Activated CD4-positive, CD25-positive, alpha-beta regulatory T cell treated with anti-CD3 and anti-CD28 coated beads, Interleukin-2, amount 50 U/mL, for 16 hours (primary cell): ENCODE results near the gene DRC1.

Source experiments
- DNase-seq: peaks from one replicate; pipeline ENCODE4 v3.0.0-alpha.2; 2020; ENCODE audit warnings: low read depth, low spot score

DRC1 gene

DNA sequence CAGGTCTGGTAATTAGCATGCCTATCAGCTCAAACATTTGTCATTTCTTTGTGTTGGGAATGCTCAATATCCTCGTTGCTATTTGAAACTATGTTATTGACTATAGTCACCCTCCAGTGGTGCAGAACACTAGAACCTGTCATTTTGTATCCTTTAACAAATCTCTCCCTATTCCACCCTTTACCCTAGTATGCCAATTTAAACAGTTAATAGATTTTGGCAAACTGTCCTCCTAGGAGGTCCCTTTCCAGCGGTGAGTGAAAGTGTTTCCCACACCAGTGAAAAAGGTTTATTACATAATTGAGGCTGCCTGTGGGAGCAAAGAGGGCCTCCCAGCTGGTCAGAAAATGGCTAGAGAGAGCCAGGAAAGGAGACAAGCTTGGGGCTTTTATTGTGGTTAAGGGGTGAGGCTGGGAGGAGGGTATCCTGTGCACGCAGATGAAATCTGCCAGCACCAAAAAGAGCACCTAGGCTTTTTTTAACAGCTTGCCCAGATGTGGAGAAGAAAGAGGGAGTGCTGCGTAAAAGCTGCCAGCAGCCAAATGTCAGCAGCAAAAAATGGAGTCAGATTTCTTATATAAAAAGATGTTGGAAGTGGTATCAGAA is 1.8 kb upstream of the DRC1 start:
- no peak for DNase-seq

DNA sequence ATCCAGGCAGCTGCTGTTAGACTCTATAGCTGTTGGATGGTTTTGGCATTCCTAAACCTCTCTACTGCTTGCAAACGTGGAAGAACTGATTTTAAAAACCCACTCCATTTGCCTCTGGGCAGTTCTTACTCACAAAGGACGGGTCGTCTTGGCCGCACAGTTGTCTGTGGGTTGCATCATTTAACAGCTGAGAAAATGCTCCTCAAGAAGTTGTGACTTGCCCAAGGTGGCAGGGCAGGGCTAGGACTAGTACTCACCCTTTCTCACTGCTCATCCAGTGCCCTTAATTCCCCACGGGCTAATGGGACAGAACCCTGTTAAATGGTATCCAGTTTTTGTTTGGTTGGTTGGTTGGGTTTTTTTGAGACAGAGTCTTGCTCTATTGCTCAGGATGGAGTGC is 997 bp upstream of the DRC1 start:
- no peak for DNase-seq

- DNase-seq, result no peak
Observed at GRCh38 chr2:26407526-26407925, 5.8 kb downstream of the DRC1 start.

DNA sequence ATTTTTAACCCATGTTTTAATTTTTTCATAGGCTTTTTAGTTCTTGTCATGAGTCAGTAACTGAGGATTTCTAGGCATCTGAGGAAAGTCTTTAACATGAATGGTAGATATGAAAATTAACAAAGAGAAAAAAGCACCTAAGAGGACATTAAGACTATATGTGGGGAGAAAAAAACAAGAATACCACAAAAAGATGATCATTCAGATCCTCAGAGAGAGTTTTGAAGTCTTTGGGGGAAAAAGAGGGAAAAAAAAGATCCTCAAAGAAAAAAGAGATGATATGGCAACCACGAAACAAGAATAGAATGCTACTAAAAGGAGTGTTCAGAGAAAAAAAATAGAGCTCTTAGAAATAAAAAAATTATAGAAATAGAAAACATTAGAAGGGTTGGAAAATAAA is 8.1 kb downstream of the DRC1 start:
- DNase-seq, result no peak

DNA sequence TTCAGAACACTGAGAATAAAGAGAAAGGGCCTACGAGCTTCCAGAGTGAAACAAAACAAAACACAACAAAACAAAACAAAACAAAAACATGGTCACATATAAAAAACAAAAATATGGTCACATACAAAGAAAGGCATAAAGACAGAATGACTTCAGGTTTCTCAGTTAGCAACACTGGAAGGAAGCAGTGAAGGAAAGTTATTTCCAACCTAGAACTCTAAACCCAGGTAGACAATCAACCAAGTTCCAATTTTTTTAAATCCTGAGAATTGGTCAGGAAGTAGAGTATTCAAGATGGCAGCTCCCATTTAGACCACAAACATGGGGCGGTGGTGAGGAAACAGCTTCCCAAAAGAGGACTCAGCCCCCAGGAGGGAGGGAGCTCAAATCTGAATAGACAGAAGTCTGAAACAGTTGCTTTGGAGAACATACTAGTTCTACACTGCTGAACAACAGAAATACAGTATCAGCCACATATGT is 9.1 kb downstream of the DRC1 start:
- DNase-seq, result no peak

DNA sequence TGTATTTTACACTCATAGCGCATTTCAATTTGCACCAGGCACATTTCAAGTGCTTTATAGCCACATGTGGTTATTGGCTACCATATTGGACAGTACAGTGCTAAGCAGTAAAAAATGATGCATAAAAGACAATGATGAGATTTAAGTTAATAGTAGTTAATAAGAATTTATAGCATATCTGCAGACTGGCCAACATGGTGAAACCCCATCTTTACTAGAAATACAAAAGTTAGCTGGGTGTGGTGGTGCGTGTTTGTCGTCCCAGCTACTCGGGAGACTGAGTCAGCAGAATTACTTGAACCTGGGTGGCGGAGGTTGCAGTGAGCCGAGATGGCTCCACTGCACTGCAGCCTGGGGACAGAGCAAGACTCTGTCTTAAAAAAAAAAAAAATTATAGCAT is 9.7 kb downstream of the DRC1 start:
- no peak for DNase-seq

DNA sequence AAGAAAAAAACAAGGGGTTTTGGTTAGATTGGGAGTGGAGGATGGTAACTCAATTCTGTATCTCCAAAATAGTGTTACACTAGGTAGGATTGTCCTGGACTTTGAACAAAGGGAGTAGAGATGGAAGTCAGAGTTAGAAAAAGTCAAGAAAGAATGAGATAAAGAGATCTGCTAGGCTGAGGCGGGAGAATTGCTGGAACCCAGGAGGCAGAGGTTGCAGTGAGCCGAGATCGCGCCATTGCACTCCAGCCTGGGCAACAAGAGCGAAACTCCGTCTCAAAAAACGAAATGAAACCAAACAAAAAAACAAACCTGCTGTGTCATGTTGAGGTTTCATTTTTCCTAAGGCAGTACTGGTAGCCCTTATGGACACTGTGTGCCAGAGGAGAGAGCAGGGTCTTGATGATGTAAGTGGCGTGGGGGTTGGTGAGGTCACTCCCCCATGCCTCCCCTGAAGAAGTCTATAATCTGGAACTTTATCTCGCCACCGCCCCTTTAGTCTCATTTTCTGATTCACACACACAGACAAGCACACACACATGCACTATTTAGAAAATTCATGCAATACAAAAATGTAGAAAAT is 10.5 kb downstream of the DRC1 start:
- DNase-seq, result no peak

DNA sequence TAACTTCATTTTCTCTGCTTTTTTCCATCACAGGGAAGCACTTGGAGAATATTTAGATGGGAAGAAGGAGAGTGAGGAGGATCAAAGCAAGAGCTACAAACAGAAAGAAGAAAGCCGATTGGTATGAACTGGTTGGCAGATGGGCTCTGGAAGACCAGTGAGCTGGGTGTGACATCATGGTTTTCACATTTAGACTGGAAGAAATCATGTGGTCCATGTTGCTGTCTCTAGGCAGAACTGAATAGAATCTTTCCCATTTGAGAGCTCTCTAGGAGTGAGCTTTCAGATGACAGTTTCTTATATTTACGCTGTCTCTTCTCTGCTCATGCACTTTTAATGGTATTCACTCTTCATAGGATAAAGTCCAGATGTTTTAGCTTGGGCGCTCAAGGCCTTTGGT is 12.6 kb downstream of the DRC1 start:
- no peak for DNase-seq

GRCh38 chr2:26421961-26422360 is 20.2 kb downstream of the DRC1 start:
- DNase-seq, result no peak

- DNase-seq, result no peak
Observed at GRCh38 chr2:26422947-26423629, 21.4 kb downstream of the DRC1 start.

DNA sequence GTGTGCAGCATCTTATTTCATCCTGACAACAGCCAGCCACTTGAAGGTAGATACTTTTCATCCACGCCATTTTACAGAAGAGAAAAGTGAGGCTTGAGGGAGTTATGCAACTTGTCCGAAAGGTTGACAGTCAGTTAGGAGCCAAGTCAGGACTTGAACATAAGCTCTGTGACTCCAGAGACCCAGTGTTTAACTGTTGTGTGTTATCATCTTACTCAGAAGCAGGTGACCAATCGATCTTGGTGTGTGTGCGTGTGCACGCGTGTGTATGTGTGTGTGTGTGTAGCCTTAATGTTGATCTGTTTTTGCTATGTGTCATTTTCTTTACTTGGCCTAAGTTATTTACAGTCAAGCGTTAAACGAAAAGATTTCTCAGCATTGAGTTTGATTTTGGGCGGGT is 22.0 kb downstream of the DRC1 start:
- DNase-seq, result no peak

DNA sequence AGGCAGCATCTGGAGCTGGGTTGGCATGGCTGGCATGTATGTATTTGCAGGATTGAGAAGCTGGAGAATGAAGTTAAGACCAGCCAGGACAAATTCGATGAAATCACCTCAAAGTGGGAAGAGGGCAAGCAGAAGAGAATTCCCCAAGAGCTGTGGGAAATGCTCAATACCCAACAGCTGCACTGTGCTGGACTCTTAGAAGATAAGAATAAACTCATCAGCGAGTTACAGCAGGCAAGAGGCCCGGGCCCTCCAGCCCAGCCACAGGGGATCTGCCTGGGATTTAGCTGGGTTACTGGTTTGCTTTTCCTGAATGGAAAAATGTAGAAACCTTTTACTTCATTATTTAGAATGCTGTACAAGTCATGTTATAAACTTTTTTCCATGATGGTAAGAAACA is 22.5 kb downstream of the DRC1 start:
- DNase-seq, result no peak

GRCh38 chr2:26428846-26429245 is 27.1 kb downstream of the DRC1 start:
- DNase-seq, result no peak

DNA sequence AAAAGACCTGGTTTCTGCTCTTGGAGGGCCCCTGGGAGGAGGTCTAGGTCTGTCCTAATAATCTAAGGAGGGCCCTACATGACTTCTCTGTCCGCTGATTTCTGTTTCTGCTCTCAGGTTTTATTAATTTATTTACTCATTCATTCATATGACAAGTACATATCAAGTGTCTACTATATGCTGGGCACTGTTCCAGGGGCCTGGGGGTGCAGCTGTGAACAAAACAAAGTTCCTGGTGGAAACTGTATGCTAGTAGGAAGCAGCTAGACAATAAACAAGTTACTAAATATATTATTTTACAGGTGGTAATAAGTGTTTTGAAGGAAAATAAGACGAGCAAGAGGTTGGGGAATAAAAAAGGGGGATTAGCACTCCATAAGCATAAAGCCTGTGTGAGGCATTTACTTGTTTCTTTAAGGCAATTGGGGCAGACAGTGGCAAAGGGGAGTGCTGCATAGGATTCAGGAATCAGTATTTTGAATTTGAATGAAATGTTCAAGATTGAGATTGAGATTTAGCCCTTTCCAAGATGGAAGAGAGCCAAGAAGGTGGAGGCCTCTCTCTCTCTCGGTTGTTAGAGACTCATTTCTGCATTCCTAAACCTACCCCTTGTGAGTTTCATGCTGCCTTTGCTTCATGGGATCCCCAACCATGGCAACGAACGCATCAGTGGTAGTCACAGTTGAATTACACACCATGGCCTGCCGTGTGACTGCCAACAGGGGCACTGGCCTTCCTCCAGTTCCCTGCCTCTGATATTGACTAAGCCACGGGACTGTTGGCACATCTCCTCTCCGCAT is 28.3 kb downstream of the DRC1 start:
- no peak for DNase-seq

- no peak for DNase-seq
Observed at GRCh38 chr2:26430826-26431225, 29.1 kb downstream of the DRC1 start.

DNA sequence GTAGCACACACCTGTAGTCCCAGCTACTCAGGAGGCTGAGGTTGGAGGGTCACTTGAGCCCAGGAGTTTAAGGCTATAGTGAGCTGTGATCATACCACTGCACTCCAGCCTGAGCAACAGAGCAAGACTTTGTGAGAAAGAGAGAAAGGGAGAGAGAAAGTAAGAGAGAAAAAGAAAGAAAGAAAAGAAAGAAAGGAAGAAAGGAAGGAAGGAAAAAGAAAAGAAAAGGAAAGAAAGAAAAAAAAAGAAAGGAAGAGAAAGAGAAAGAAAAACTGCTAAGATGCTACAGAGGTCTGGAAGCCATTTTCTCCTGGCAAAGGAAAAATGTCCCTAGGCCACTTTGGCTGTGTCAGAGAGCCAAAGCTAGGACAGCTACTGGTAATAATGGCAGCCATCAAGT is 30.6 kb downstream of the DRC1 start:
- no peak for DNase-seq

DNA sequence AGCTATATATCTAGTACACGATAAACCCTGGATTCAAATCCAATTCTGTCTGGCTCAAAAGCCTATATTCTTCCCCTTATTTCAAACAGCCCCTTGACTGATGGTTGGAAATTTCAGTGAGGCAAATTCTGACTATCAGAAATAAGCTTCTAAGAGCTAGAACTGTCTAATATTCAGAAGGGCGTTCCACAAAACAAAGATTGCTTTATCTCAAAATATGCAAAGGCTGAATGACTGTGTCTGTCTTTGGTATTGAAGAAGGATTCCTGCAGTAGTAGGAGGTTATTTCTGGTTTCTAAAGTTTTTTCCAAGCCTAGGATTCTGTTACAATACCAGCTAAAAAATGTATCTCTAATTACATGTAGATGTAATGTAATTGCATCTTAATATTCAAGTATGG is 31.1 kb downstream of the DRC1 start:
- DNase-seq, result no peak

DNA sequence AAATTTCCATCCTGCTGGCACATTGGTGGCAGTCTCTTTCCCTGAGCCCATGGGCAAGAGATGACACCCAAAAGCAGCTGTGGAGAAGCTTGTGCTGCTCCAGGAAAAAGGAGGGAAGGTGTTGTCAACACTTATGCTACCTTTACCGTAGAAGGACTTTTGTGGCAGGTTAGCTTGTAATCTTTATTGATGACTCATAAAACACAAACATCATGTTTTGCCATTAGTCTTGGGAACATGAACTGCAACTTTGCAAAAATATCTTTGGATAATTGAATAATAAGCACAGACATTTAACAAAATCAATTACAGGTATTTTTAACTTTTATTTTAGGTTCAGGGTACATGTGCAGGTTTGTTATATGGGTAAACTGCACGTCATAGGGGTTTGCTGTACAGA is 33.4 kb downstream of the DRC1 start:
- DNase-seq, result no peak

DNA sequence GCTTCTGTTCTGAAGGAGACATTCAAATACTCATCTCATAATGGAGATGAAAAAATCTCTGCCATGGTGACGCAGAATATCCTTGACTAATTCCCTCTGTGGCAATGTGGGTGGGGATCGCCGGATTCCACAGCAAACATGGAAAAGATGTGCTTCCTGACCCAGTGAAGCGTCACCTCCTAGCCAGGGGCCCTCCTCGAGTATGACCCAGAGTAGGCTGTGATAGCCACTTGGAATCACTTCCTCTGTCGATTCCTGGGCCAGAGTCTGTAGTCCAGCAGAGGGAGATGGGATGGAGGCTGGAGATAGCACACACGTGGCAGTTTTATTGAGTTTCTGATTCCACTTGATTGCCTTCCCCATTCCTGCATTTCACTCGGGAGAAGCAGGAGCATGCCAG is 36.8 kb downstream of the DRC1 start:
- no peak for DNase-seq

GRCh38 chr2:26438926-26439325 is 37.2 kb downstream of the DRC1 start:
- DNase-seq, result no peak

DNA sequence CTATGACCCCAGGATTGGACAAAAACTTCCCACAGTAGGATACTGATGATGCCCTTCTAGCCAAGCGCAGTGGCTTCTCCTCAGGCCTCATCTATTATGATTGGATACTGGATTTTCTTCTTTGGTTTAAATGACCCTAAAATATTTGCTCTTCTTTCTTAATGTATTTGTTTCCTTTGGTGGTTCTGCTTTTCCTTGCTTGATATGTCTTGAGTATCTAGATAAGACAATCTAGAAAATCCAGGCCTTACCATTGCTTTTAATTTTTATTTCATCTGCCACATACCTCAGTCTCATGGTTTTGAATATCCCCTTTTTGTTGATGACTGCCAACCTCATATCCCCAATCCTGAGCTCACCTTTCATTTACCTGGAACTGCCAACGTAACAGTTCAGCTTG is 40.6 kb downstream of the DRC1 start:
- DNase-seq, result no peak

DNA sequence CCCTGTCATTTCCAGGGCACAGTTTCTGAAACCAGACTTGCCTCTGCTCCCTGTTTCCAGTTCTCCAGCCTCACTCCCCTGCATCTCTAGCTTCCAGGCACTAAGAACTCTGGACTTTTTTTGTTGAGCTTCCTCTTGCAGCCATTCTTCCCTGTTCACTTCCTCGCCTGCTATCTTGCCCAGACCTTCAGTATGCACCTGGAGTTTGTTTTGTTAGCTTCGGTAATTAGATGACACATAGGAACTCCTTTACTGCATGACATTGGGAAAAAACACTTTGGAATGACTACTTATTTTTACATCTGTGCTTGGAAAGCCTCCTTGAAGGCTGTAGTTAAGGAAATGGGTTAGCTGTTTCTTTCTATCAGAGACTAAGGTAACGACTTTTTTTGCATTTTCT is 41.0 kb downstream of the DRC1 start:
- no peak for DNase-seq

DNA sequence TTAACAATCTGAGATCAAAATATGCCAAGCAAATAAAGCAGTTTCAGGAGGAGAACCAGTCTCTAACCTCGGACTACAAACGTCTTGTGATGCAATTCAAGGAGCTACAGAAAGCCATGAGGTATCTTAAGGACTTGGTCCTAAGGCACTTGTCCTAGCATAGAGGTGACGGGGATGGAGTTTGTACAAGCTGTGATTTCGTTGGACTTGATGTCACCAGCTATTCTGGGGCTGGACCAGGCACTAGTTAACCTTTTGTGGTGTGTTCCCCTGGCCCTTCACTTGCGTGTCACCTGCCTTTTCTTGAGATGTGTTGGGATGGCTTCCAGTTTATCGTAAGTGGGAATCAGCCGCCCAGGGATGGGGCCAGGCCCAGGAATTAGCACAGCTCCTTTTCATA is 42.5 kb downstream of the DRC1 start:
- no peak for DNase-seq
